ENCODE measurements around the gene NCOA5.
A peak's percentile ranks its signal among the peaks of the same experiment; 100 is the strongest.

NCOA5 gene

DNA sequence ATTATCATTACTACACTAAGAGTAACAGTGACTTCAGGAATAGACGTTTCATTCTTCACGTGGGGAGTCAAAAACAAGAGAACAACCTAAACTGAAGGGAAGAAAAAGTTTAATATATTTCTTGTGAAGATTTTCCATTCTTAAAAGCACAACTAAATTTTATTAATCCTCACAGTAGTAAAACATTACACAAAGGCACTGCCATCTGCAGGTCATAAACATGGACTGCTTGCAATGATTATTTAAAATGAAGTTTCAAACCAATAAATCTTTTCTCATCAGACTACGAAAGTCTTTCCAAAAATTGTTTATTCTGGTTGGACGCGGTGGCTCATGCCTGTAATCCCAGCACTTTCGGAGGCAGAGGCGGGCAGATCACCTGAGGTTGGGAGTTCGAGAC, 2.6 kb downstream of the NCOA5 start (continued):
- TF ChIP-seq ZNF518A (tag by site-specific recombination; conservative IDR thresholded peaks at IDR 0.05; ENCODE audit: low read depth): no peak
- TF ChIP-seq ZBTB21 (tag by site-specific recombination; IDR thresholded peaks at IDR 0.05): no peak
- no peak for TF ChIP-seq MEIS1 (CRISPR knock-in tag; IDR thresholded peaks at IDR 0.05; ENCODE audit: borderline replicate concordance)
- no peak for TF ChIP-seq ZFP69B (tag by site-specific recombination; IDR thresholded peaks at IDR 0.05)
- TF ChIP-seq, protein P1, sequence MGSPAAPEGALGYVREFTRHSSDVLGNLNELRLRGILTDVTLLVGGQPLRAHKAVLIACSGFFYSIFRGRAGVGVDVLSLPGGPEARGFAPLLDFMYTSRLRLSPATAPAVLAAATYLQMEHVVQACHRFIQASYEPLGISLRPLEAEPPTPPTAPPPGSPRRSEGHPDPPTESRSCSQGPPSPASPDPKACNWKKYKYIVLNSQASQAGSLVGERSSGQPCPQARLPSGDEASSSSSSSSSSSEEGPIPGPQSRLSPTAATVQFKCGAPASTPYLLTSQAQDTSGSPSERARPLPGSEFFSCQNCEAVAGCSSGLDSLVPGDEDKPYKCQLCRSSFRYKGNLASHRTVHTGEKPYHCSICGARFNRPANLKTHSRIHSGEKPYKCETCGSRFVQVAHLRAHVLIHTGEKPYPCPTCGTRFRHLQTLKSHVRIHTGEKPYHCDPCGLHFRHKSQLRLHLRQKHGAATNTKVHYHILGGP (tag by site-specific recombination; IDR thresholded peaks at IDR 0.05): no peak
- no peak for TF ChIP-seq ZNF202 (tag by site-specific recombination; IDR thresholded peaks at IDR 0.05; ENCODE audit: borderline replicate concordance)
- TF ChIP-seq ZFP3 (tag by site-specific recombination; IDR thresholded peaks at IDR 0.05; ENCODE audit: low read depth): no peak
- TF ChIP-seq ZNF157 (tag by site-specific recombination; IDR thresholded peaks at IDR 0.05): no peak
- TF ChIP-seq ZNF677 (tag by site-specific recombination; IDR thresholded peaks at IDR 0.05): no peak
- TF ChIP-seq ZNF785 (tag by site-specific recombination; IDR thresholded peaks at IDR 0.05): no peak
- TF ChIP-seq, protein P2, sequence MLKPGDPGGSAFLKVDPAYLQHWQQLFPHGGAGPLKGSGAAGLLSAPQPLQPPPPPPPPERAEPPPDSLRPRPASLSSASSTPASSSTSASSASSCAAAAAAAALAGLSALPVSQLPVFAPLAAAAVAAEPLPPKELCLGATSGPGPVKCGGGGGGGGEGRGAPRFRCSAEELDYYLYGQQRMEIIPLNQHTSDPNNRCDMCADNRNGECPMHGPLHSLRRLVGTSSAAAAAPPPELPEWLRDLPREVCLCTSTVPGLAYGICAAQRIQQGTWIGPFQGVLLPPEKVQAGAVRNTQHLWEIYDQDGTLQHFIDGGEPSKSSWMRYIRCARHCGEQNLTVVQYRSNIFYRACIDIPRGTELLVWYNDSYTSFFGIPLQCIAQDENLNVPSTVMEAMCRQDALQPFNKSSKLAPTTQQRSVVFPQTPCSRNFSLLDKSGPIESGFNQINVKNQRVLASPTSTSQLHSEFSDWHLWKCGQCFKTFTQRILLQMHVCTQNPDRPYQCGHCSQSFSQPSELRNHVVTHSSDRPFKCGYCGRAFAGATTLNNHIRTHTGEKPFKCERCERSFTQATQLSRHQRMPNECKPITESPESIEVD (tag by site-specific recombination; IDR thresholded peaks at IDR 0.05): peak; percentile 86
- no peak for TF ChIP-seq HOXD13 (CRISPR knock-in tag; IDR thresholded peaks at IDR 0.05; ENCODE audit: borderline replicate concordance)
- no peak for TF ChIP-seq ZNF530 (tag by site-specific recombination; IDR thresholded peaks at IDR 0.05; ENCODE audit: low read depth)
- TF ChIP-seq HIC1 (tag by site-specific recombination; IDR thresholded peaks at IDR 0.05): no peak
- TF ChIP-seq ZNF544 (tag by site-specific recombination; IDR thresholded peaks at IDR 0.05): no peak
- no peak for TF ChIP-seq TCF7L2 (IDR thresholded peaks at IDR 0.05; ENCODE audit: borderline replicate concordance, low read depth, low read length)
- TF ChIP-seq ZNF221 (tag by site-specific recombination; IDR thresholded peaks at IDR 0.05; ENCODE audit: borderline replicate concordance): no peak
- no peak for TF ChIP-seq ZNF48 (tag by site-specific recombination; IDR thresholded peaks at IDR 0.05)
- no peak for TF ChIP-seq ZNF175 (tag by site-specific recombination; IDR thresholded peaks at IDR 0.05)
- no peak for TF ChIP-seq REPIN1 (tag by site-specific recombination; IDR thresholded peaks at IDR 0.05; ENCODE audit: low read depth)
- TF ChIP-seq OSR2 (tag by site-specific recombination; IDR thresholded peaks at IDR 0.05): peak; percentile 29; the same call in 1 of the 2 replicates
- TF ChIP-seq ZNF514 (tag by site-specific recombination; IDR thresholded peaks at IDR 0.05): no peak
- TF ChIP-seq ZNF449 (tag by site-specific recombination; IDR thresholded peaks at IDR 0.05): peak; percentile 24; the same call in 1 of the 2 replicates
- TF ChIP-seq ZNF704 (tag by site-specific recombination; IDR thresholded peaks at IDR 0.05): no peak
- no peak for TF ChIP-seq ZNF23 (tag by site-specific recombination; IDR thresholded peaks at IDR 0.05; ENCODE audit: borderline replicate concordance)
- TF ChIP-seq ZNF112 (tag by site-specific recombination; IDR thresholded peaks at IDR 0.05): no peak

All from HEK293 (cell line).